H9 (cell line): Measurements from ENCODE around the gene PIGS. TPM values are rescaled to one million over a fixed set of nuclear protein-coding genes. Genes with fewer than 3 reads are reported as not detected.

Experiments used
- DNase-seq: peaks from one replicate; pipeline ENCODE4 v3.0.0-alpha.2; 2017
- H2AFZ ChIP-seq: one replicate; pipeline ENCODE4 v1.6.1; 2013; ENCODE audit warnings: mild to moderate bottlenecking, low read length, control low read depth, moderate library complexity
- H2AK5ac ChIP-seq: 2 replicates; pipeline ENCODE4 v1.6.1; 2013; ENCODE audit warnings: low read length, control low read depth, mixed read lengths; ENCODE audit not compliant: insufficient read length
- H2BK120ac ChIP-seq: one replicate; pipeline ENCODE4 v1.6.1; 2013; ENCODE audit warnings: low read depth, mild to moderate bottlenecking, low read length, control low read depth, inconsistent platforms; ENCODE audit not compliant: poor library complexity, severe bottlenecking
- H2BK12ac ChIP-seq: 2 replicates; pipeline ENCODE4 v1.6.1; 2013; ENCODE audit warnings: low read length, control low read depth, mixed read lengths, low read depth; ENCODE audit not compliant: insufficient read length
- H2BK15ac ChIP-seq: 2 replicates; pipeline ENCODE4 v1.6.1; 2013; ENCODE audit warnings: low read depth, low read length, control low read depth
- H2BK20ac ChIP-seq: one replicate; pipeline ENCODE4 v1.6.1; 2013; ENCODE audit warnings: low read depth, mild to moderate bottlenecking, low read length, control low read depth, inconsistent platforms; ENCODE audit not compliant: poor library complexity, severe bottlenecking
- H2BK5ac ChIP-seq: 2 replicates; pipeline ENCODE4 v1.6.1; 2013; ENCODE audit warnings: low read length, control low read depth, mixed read lengths; ENCODE audit not compliant: insufficient read length
- H3K14ac ChIP-seq: 2 replicates; pipeline ENCODE4 v1.6.1; 2013; ENCODE audit warnings: low read length, control low read depth; ENCODE audit not compliant: insufficient read depth
- H3K18ac ChIP-seq: 2 replicates; pipeline ENCODE4 v1.6.1; 2013; ENCODE audit warnings: low read depth, mild to moderate bottlenecking, mixed read lengths, low read length, control low read depth; ENCODE audit not compliant: insufficient read length
- H3K23ac ChIP-seq: 2 replicates; pipeline ENCODE4 v1.6.1; 2013; ENCODE audit warnings: low read length, control low read depth, mixed read lengths, low read depth; ENCODE audit not compliant: insufficient read length
- H3K23me2 ChIP-seq: 2 replicates; pipeline ENCODE4 v1.6.1; 2013; ENCODE audit warnings: low read depth, mild to moderate bottlenecking, mixed read lengths, low read length, control low read depth; ENCODE audit not compliant: insufficient read length, poor library complexity, severe bottlenecking
- H3K27ac ChIP-seq: 2 replicates; pipeline ENCODE4 v1.5.1; 2013; ENCODE audit warnings: low read length, control low read depth, mixed read lengths, low read depth; ENCODE audit not compliant: insufficient read length
- H3K27me3 ChIP-seq: 2 replicates; pipeline ENCODE4 v1.6.1; 2013; ENCODE audit warnings: low read length, control low read depth, inconsistent platforms; ENCODE audit not compliant: insufficient read depth
- H3K4ac ChIP-seq: 2 replicates; pipeline ENCODE4 v1.6.1; 2013; ENCODE audit warnings: low read depth, mild to moderate bottlenecking, control low read depth, inconsistent platforms, low read length, moderate library complexity
- H3K4me1 ChIP-seq: 2 replicates; pipeline ENCODE4 v1.6.1; 2013; ENCODE audit warnings: low read length, control low read depth, inconsistent platforms; ENCODE audit not compliant: insufficient read depth
- H3K4me2 ChIP-seq: 2 replicates; pipeline ENCODE4 v1.6.1; 2013; ENCODE audit warnings: low read length, control low read depth, mixed read lengths; ENCODE audit not compliant: insufficient read length, insufficient read depth
- H3K56ac ChIP-seq: 2 replicates; pipeline ENCODE4 v1.6.1; 2013; ENCODE audit warnings: low read depth, mild to moderate bottlenecking, mixed read lengths, low read length, control low read depth; ENCODE audit not compliant: insufficient read length
- H3K79me1 ChIP-seq: 2 replicates; pipeline ENCODE4 v1.6.1; 2013; ENCODE audit warnings: low read depth, mild to moderate bottlenecking, moderate library complexity, low read length, control low read depth, inconsistent platforms; ENCODE audit not compliant: insufficient read depth, poor library complexity, severe bottlenecking
- H3K79me2 ChIP-seq: 2 replicates; pipeline ENCODE4 v1.6.1; 2013; ENCODE audit warnings: low read length, control low read depth, inconsistent platforms; ENCODE audit not compliant: insufficient read depth
- H3K9ac ChIP-seq: 2 replicates; pipeline ENCODE4 v1.6.1; 2013; ENCODE audit warnings: low read length, control low read depth, mixed read lengths; ENCODE audit not compliant: insufficient read length; ENCODE audit errors: extremely low read depth
- H3K9me3 ChIP-seq: one replicate; pipeline ENCODE4 v1.6.1; 2013; ENCODE audit warnings: low read depth, low read length, inconsistent platforms; ENCODE audit not compliant: control insufficient read depth
- H3T11ph ChIP-seq: one replicate; pipeline ENCODE4 v1.6.1; 2013; ENCODE audit warnings: mild to moderate bottlenecking, low read length, control low read depth, inconsistent platforms
- H4K20me1 ChIP-seq: one replicate; pipeline ENCODE4 v1.6.1; 2013; ENCODE audit not compliant: control insufficient read depth, insufficient read length, insufficient read depth
- H4K5ac ChIP-seq: 2 replicates; pipeline ENCODE4 v1.6.1; 2013; ENCODE audit warnings: low read depth, mild to moderate bottlenecking, mixed read lengths, low read length, control low read depth; ENCODE audit not compliant: insufficient read length
- H4K8ac ChIP-seq: replicated peaks from 2 replicates; pipeline ENCODE4 v1.6.1; 2013; ENCODE audit warnings: low read length, control low read depth, mixed read lengths, low read depth; ENCODE audit not compliant: insufficient read length
- H4K91ac ChIP-seq: 2 replicates; pipeline ENCODE4 v1.6.1; 2013; ENCODE audit warnings: low read depth, mild to moderate bottlenecking, moderate library complexity, mixed read lengths, low read length, control low read depth; ENCODE audit not compliant: insufficient read length
- H3K27ac Mint-ChIP-seq, 3 experiments: 2 replicates in 2 of 3; 3 replicates in 1 of 3; pipeline ENCODE4 v1.8.0; 2020 to 2021; ENCODE audit warnings: mixed read lengths in 3 of 3, mild to moderate bottlenecking in 1 of 3, moderate library complexity in 1 of 3
- H3K27me3 Mint-ChIP-seq: 2 replicates; pipeline ENCODE4 v1.8.0; 2021; ENCODE audit warnings: low read depth, mild to moderate bottlenecking, moderate library complexity, mixed read lengths
- H3K36me3 Mint-ChIP-seq, 3 experiments: 2 replicates in 2 of 3; 3 replicates in 1 of 3; pipeline ENCODE4 v1.8.0; 2020 to 2021; ENCODE audit warnings: low read depth in 3 of 3, mixed read lengths in 3 of 3; ENCODE audit not compliant: insufficient read depth in 1 of 3
- H3K4me1 Mint-ChIP-seq, 2 experiments: 2 replicates each; pipeline ENCODE4 v1.8.0; 2020; ENCODE audit warnings: mixed read lengths in 2 of 2
- H3K4me3 Mint-ChIP-seq, 2 experiments: 2 replicates in 1 of 2; 3 replicates in 1 of 2; pipeline ENCODE4 v1.8.0; 2020 to 2021; ENCODE audit warnings: mild to moderate bottlenecking in 2 of 2, mixed read lengths in 2 of 2, moderate library complexity in 1 of 2
- H3K9me3 Mint-ChIP-seq, 2 experiments: 2 replicates in 1 of 2; 3 replicates in 1 of 2; pipeline ENCODE4 v1.8.0; 2020; ENCODE audit warnings: mild to moderate bottlenecking in 2 of 2, mixed read lengths in 2 of 2, moderate library complexity in 1 of 2
- CTCF ChIP-seq: fragments of 200-600 bp; sonication (generic); conservative IDR thresholded peaks from 3 replicates; pipeline ENCODE4 v1.8.0; 2021; ENCODE audit warnings: antibody characterized with exemption, mild to moderate bottlenecking
- WGBS: extraction: QIAGEN DNeasy Blood & Tissue Kit; methylation state at CpG from one replicate; pipeline ENCODE4 v1.1.7; 2013; ENCODE audit warnings: missing lambda C conversion rate, low lambda C conversion rate, mixed read lengths; ENCODE audit not compliant: insufficient read length; ENCODE audit errors: extremely low coverage; 5-methylcytosine and 5-hydroxymethylcytosine counted together
- total RNA-seq: library from RNA; stranded (reverse); gene quantifications from 2 replicates; pipeline ENCODE4 v1.2.1, GENCODE V29; 2021

PIGS gene
- total RNA-seq, 1 experiment from 2014 or later, result 45.8 TPM

- no peak overlapping the region for H3T11ph ChIP-seq
- no peak overlapping the region for H3K27ac ChIP-seq
- H2AFZ ChIP-seq, result peak overlapping the region; percentile 42
- no peak overlapping the region for H2AK5ac ChIP-seq
- Mint-ChIP-seq H3K9me3 (no peaks in the 10 kb centered on the region; a peak in 1 of 5 replicates), H3K36me3 (peaks cover 6 to 24% (median 23%) of the 10 kb centered on the region in 3 experiments; a peak in 6 of 7 replicates), H3K27me3 (no peaks in the 10 kb centered on the region), H3K27ac (peak overlapping the region in 2 of 3 experiments; percentile 62 to 86; a peak in 5 of 7 replicates), H3K4me1 (peaks cover 16 to 21% of the 10 kb centered on the region in 2 experiments), H3K4me3 (peak overlapping the region; percentile 94 to 97)
- H4K91ac ChIP-seq, result no peak overlapping the region
- H3K79me1 ChIP-seq, result no peaks in the 10 kb centered on the region
- H4K5ac ChIP-seq, result no peak overlapping the region
- no peak overlapping the region for H3K4ac ChIP-seq
- no peak for TF ChIP-seq CTCF
- H2BK15ac ChIP-seq, result no peak overlapping the region
- no peaks in the 10 kb centered on the region for H3K27me3 ChIP-seq
- no peak overlapping the region for H2BK20ac ChIP-seq
- H2BK120ac ChIP-seq, result no peak overlapping the region
- peak overlapping the region; percentile 52 for H3K14ac ChIP-seq
- H3K23me2 ChIP-seq, result peaks cover 12% of the 10 kb centered on the region
- H2BK5ac ChIP-seq, result no peak overlapping the region
- no peak overlapping the region for H3K18ac ChIP-seq
- peak; percentile 63 for DNase-seq
- no peak overlapping the region for H3K56ac ChIP-seq
- WGBS, result no CpG with 5 or more reads among the region's 40 CpGs
- H3K9me3 ChIP-seq, result no peaks in the 10 kb centered on the region
- peak overlapping the region; percentile 68 for H3K9ac ChIP-seq
- no peak overlapping the region for H3K23ac ChIP-seq
- no peak overlapping the region for H2BK12ac ChIP-seq
- H3K4me1 ChIP-seq, result no peaks in the 10 kb centered on the region
- H3K79me2 ChIP-seq, result no peaks in the 10 kb centered on the region; the same call in 1 of the 2 replicates
- no peaks in the 10 kb centered on the region for H4K20me1 ChIP-seq
- H4K8ac ChIP-seq, result no peak overlapping the region
- peak overlapping the region; percentile 74 for H3K4me2 ChIP-seq
These were observed 28.2 kb upstream of the PIGS start for GRCh38 chr17:28599311-28600184.
